ENCODE results near the gene ZNF410.

GRCh38 chr14:73886449-73887317 lies at the start of gene ZNF410:
- TF ChIP-seq, protein P1, sequence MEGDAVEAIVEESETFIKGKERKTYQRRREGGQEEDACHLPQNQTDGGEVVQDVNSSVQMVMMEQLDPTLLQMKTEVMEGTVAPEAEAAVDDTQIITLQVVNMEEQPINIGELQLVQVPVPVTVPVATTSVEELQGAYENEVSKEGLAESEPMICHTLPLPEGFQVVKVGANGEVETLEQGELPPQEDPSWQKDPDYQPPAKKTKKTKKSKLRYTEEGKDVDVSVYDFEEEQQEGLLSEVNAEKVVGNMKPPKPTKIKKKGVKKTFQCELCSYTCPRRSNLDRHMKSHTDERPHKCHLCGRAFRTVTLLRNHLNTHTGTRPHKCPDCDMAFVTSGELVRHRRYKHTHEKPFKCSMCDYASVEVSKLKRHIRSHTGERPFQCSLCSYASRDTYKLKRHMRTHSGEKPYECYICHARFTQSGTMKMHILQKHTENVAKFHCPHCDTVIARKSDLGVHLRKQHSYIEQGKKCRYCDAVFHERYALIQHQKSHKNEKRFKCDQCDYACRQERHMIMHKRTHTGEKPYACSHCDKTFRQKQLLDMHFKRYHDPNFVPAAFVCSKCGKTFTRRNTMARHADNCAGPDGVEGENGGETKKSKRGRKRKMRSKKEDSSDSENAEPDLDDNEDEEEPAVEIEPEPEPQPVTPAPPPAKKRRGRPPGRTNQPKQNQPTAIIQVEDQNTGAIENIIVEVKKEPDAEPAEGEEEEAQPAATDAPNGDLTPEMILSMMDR (IDR thresholded peaks at IDR 0.05): no peak
- TF ChIP-seq EZH2 (IDR thresholded peaks at IDR 0.05): no peak
